HepG2 (cell line): ENCODE measurements around the gene DCAF8. TPM values are rescaled to one million over a fixed set of nuclear protein-coding genes. Genes with fewer than 3 reads are reported as not detected.

Experiments used
- ATAC-seq: fragments of 200-7000 bp; cut with Tn5 transposase; 3 replicates; pipeline ENCODE4 v1.9.1; 2020; ENCODE audit warnings: mild to moderate bottlenecking, moderate library complexity
- BruUV-seq: library from RNA; stranded (reverse); fragments of 400-500 nt; replicated peaks from 2 replicates; lab custom pipeline; 2021; lab: Mats Ljungman, UMichigan
- CTCF ChIA-PET: fragments of 300-600 bp; formaldehyde crosslinking; extraction: SDS; loops from one replicate; lab custom pipeline; 2021; ENCODE audit warnings: low total read pairs, inconsistent platforms, low intra/inter-chr PET ratio; lab: Yijun Ruan, JAX
- POLR2A ChIA-PET: fragments of 350-600 bp; sonication (Branson Sonifier 250); formaldehyde crosslinking; loops from one replicate; lab custom pipeline; 2020; ENCODE audit warnings: antibody characterized with exemption, inconsistent platforms; lab: Yijun Ruan, JAX
- DNase-seq: peaks from one replicate; pipeline ENCODE4 v3.0.0-alpha.2; 2015; ENCODE audit warnings: low spot score
- FAIRE-seq: peaks from 3 replicates; lab custom pipeline; 2011; peaks lifted over from hg19 to GRCh38; lab: Jason Lieb, UNC
- H2AFZ ChIP-seq: one replicate; pipeline ENCODE4 v1.6.1; 2011; ENCODE audit warnings: low read length, inconsistent platforms
- H3K27ac ChIP-seq: fragments of 300-600 bp; 3 replicates; pipeline ENCODE4 v1.8.0; 2011; ENCODE audit warnings: mixed run types, mild to moderate bottlenecking, mixed read lengths, low read length, inconsistent platforms; ENCODE audit not compliant: insufficient read depth; ENCODE audit errors: extremely low read length
- H3K27me3 ChIP-seq, 2 experiments: fragments of 200-600 bp in 1 of 2; 2 replicates in 1 of 2; 3 replicates in 1 of 2; pipeline versions ENCODE4 v1.6.0 to v1.8.0; 2011; ENCODE audit warnings: low read length in 2 of 2, mild to moderate bottlenecking in 2 of 2, moderate library complexity in 2 of 2, inconsistent platforms in 1 of 2; ENCODE audit not compliant: insufficient read depth in 2 of 2, control insufficient read depth in 1 of 2
- H3K36me3 ChIP-seq, 2 experiments: fragments of 200-600 bp in 1 of 2; replicated peaks in 1 of 2; 2 replicates in 1 of 2; 3 replicates in 1 of 2; pipeline versions ENCODE4 v1.5.1 to v1.8.0; 2011; ENCODE audit warnings: low read length in 2 of 2, inconsistent platforms in 1 of 2; ENCODE audit not compliant: insufficient read depth in 2 of 2, control insufficient read depth in 1 of 2
- H3K4me1 ChIP-seq: 2 replicates; pipeline ENCODE4 v1.5.1; 2012; ENCODE audit warnings: low read length, inconsistent platforms; ENCODE audit not compliant: insufficient read depth
- H3K4me2 ChIP-seq: 2 replicates; pipeline ENCODE4 v1.6.0; 2011; ENCODE audit warnings: low read depth, low read length, inconsistent platforms
- H3K4me3 ChIP-seq, 3 experiments: fragments of 200-600 bp in 1 of 3; sonication (generic), shearing (Covaris generic) in 1 of 3; replicated peaks in 1 of 3; 2 replicates each; pipeline ENCODE4 v1.5.1; 2011 to 2016; ENCODE audit warnings: low read length in 3 of 3, inconsistent platforms in 2 of 3, low read depth in 2 of 3, mild to moderate bottlenecking in 2 of 3, control low read depth in 1 of 3, mixed read lengths in 1 of 3; ENCODE audit not compliant: insufficient read depth in 1 of 3
- H3K79me2 ChIP-seq: one replicate; pipeline ENCODE4 v1.6.1; 2011; ENCODE audit warnings: low read length, inconsistent platforms; ENCODE audit not compliant: insufficient read depth
- H3K9ac ChIP-seq: 2 replicates; pipeline ENCODE4 v1.6.0; 2011; ENCODE audit warnings: mild to moderate bottlenecking, low read depth, low read length, inconsistent platforms; ENCODE audit not compliant: insufficient read depth
- H3K9me3 ChIP-seq: 2 replicates; pipeline ENCODE4 v1.5.1; 2012; ENCODE audit warnings: mild to moderate bottlenecking, low read length
- H4K20me1 ChIP-seq: 2 replicates; pipeline ENCODE4 v1.6.0; 2011; ENCODE audit warnings: inconsistent platforms, mild to moderate bottlenecking, low read length, moderate library complexity; ENCODE audit not compliant: insufficient read depth
- AGO1 ChIP-seq: fragments of 200-400 bp; formaldehyde crosslinking; IDR thresholded peaks from 2 replicates; pipeline ENCODE4 v1.6.1; 2017; ENCODE audit warnings: mild to moderate bottlenecking, low read depth, low read length, moderate library complexity; ENCODE audit not compliant: poor library complexity, severe bottlenecking
- BRD4 ChIP-seq: sonication (generic); formaldehyde crosslinking; IDR thresholded peaks from 2 replicates; pipeline ENCODE4 v1.4.0; 2020; ENCODE audit warnings: missing genetic modification reagents
- MBD4 ChIP-seq: IDR thresholded peaks from 2 replicates; pipeline ENCODE4 v1.6.1; 2012; ENCODE audit warnings: low read length, inconsistent platforms, borderline replicate concordance
- NFIC ChIP-seq: IDR thresholded peaks from 2 replicates; pipeline ENCODE4 v1.6.1; 2012; ENCODE audit warnings: mild to moderate bottlenecking, low read length, inconsistent platforms
- U2AF2 ChIP-seq: fragments of 200-400 bp; formaldehyde crosslinking; IDR thresholded peaks from 2 replicates; pipeline ENCODE4 v1.6.1; 2017; ENCODE audit warnings: low read depth, mild to moderate bottlenecking, low read length
- ZNF670 ChIP-seq: sonication (generic); formaldehyde crosslinking; IDR thresholded peaks from 2 replicates; pipeline ENCODE4 v1.8.0; 2022; ENCODE audit warnings: mild to moderate bottlenecking, missing genetic modification reagents, borderline replicate concordance
- ZNF737 ChIP-seq: sonication (generic); formaldehyde crosslinking; IDR thresholded peaks from 2 replicates; pipeline ENCODE4 v1.5.0; 2020; ENCODE audit warnings: missing genetic modification reagents, mild to moderate bottlenecking, borderline replicate concordance
- ZNF83 ChIP-seq: sonication (generic); formaldehyde crosslinking; IDR thresholded peaks from 2 replicates; pipeline ENCODE4 v1.4.0; 2020; ENCODE audit warnings: missing genetic modification reagents, mild to moderate bottlenecking, borderline replicate concordance
- WGBS: methylation state at CpG from one replicate; pipeline ENCODE4 v1.1.6; 2017; ENCODE audit warnings: low lambda C conversion rate; 5-methylcytosine and 5-hydroxymethylcytosine counted together
- in situ Hi-C: cut with HindIII; loops from 2 replicates; pipeline ENCODE4 v1.10.0; 2017; ENCODE audit warnings: low pct_unique_long_range_greater_than_20kb; ENCODE audit not compliant: extremely low pct_ligation_motif_present
- intact Hi-C: fragments of 100-400 bp; cut with micrococcal nuclease; formaldehyde crosslinking; loops from one replicate; pipeline ENCODE4 v1.10.0; 2022; ENCODE audit not compliant: unreplicated experiment
- polyA plus RNA-seq, 8 experiments: library from polyadenylated mRNA; depleted of rRNA in 3 of 8; stranded (reverse) in 7 of 8; unstranded in 1 of 8; fragments of >200 nt; fragmentation: Illumina TruSeq in 4 of 8; extraction: Trizol in 4 of 8; gene quantifications; 2 replicates each; pipeline versions ENCODE4 v1.2.1 to v1.2.3, GENCODE V29; 2011 to 2016; ENCODE audit warnings: low read depth in 4 of 8, missing spikeins in 1 of 8, mixed read lengths in 1 of 8; ENCODE audit not compliant: insufficient read depth in 1 of 8
- total RNA-seq, 5 experiments: library from RNA; depleted of rRNA; stranded (reverse); fragments of >200 nt; fragmentation: Illumina TruSeq; extraction: Trizol; gene quantifications; 2 replicates each; pipeline ENCODE4 v1.2.3, GENCODE V29; 2016; ENCODE audit warnings: low read depth in 1 of 5

Gene DCAF8
- total and polyA plus RNA-seq, 2 of the 13 experiments (the other 11 are each of a cell fraction or from before 2014, with no cell fraction given) = 73.4 to 79.8 TPM

DNA sequence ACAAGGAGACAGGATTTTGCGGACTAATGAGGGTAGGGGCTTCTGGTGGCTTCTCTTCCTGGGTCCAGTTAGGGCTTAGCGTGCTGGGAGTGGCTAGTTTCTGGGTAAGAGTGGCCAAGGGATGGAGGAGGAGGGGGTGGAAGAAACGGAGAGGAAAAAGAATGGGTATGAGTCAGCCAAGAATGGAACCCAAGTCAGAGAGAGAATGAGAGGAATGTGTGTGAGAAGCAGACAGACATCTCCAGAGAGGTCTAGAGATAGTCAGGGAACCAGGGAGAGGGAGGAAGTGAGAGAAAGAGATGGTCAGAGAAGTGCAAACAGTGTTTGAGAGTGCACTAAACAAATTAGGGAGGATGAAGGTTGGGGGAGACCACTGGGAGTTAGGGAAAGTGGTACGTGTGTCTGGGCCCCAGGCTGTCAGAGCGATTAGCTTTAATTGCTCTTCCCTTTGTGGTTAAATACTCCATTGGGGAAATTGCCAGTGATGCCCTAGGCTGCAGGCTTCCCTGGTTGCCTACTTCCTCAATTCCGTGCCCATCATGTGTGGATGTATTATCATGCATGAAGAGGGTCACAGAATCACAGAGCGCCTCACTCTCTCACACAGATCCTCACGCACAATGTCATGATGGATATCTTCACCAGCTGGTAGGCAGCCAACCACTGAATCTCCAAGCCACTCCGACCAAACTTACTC lies 55.8 kb downstream of the DCAF8 start:
- Histone ChIP-seq H3K9ac (no peak overlapping the region), H4K20me1 (no peaks in the 10 kb centered on the region), H3K9me3 (no peaks in the 10 kb centered on the region), H3K27ac (no peak overlapping the region), H2AFZ (no peak overlapping the region), H3K4me2 (peak overlapping the region; percentile 93), H3K79me2 (peaks cover 2% of the 10 kb centered on the region), H3K4me3 (peak overlapping the region in 1 of 3 experiments; percentile 99; a peak in 2 of 6 replicates), H3K27me3 (no peaks in the 10 kb centered on the region), H3K4me1 (peaks cover 32% of the 10 kb centered on the region), H3K36me3 (peaks cover 4% of the 10 kb centered on the region in 2 experiments; a peak in 3 of 5 replicates)
- FAIRE-seq (no peak), ATAC-seq (no peak), DNase-seq (no peak)
- CTCF ChIA-PET = no interaction called here
- 91% methylated on average over 9 of the region's 9 CpGs for WGBS
- intact Hi-C loops = no loop called here
- POLR2A ChIA-PET = no interaction called here
- BruUV-seq = no TSS peak
- TF ChIP-seq ZNF83 (CRISPR knock-in tag) (no peak), ZNF670 (CRISPR knock-in tag) (no peak), U2AF2 (no peak), ZNF737 (no peak), AGO1 (no peak)
- in situ Hi-C loops = no loop called here

DNA sequence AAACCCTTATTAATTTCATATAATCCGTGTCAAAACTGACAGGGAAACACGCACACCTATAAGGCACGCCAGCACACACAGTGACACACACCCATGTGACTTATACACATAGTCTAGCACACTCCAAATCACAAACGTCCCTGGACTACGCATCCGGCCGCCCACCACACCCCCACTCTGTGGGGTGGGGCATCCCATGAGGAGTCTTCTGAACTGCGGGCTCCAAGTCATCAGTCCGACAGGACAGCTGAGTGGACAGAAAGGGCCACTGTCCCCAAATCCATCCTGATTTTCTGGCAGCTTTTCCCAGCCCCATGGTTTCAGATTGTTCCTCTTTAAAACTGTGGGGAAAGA lies 56.3 kb downstream of the DCAF8 start:
- peak; percentile 15 for ATAC-seq
- in situ Hi-C loops (no loop called here), intact Hi-C loops (no loop called here)
- WGBS = 49% methylated on average over 9 of the region's 9 CpGs
- H3K4me1 ChIP-seq = peaks cover 32% of the 10 kb centered on the region
- H3K36me3 ChIP-seq = peaks cover 0 to 2% of the 10 kb centered on the region in 2 experiments; a peak in 2 of 5 replicates
- no peak overlapping the region for H3K27ac ChIP-seq
- CTCF ChIA-PET = no interaction called here
- BruUV-seq = no TSS peak
- peaks cover 2% of the 10 kb centered on the region for H3K79me2 ChIP-seq
- DNase-seq = no peak
- peak overlapping the region; percentile 89 for H3K9ac ChIP-seq
- peak overlapping the region; percentile 93 for H3K4me2 ChIP-seq
- H3K27me3 ChIP-seq = no peaks in the 10 kb centered on the region
- H3K4me3 ChIP-seq = peak overlapping the region; percentile 84 to 99 (median 86)
- FAIRE-seq = no peak
- H3K9me3 ChIP-seq = no peaks in the 10 kb centered on the region
- no peaks in the 10 kb centered on the region for H4K20me1 ChIP-seq
- no peak for TF ChIP-seq NFIC
- TF ChIP-seq MBD4 = no peak
- TF ChIP-seq BRD4 (CRISPR knock-in tag) = 0 out of 2 replicates have a peak, but pooled peaks have one; percentile 2
- POLR2A ChIA-PET = no interaction called here
- no peak overlapping the region for H2AFZ ChIP-seq
